HG03442 (cell line): Measurements from ENCODE around the gene NENF.
"Not testable (repeated sequence)": the region's sequence is repeated elsewhere in the genome, so short reads cannot be mapped to it uniquely, and the experiment has no call there.

Source experiments
- ATAC-seq: cut with Tn5 transposase; IDR thresholded peaks from one replicate; pipeline ENCODE4 v1.9.1; 2021; ENCODE audit warnings: mild to moderate bottlenecking, moderate library complexity; ENCODE audit not compliant: unreplicated experiment

NENF gene

DNA sequence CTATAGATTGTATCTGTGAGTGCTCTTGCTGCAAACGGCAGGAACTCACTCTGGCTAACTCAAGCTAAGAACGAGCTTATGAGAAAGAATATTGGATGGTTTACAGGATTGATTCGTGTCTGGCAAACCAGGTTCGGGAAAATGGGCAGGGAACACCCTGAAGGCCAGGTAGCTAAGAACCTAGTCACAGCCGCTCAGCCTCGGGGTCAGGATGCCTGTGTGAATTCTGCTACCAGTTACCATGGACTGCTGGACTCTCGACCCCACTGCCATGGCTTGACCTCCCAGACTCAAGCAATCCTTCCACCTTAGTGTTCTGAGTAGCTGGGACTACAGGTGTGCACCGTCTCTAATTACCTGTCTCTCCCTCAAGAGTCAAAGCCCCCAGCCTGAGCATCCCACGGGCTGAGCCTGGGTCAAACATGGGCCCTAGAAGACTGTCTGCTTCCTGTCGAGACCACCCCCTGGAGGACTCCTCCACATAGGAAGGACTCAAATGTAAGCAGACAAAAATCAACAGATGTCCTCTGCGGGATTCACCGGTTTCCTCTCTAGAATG, 45.8 kb downstream of the NENF start:
- no peak for ATAC-seq

DNA sequence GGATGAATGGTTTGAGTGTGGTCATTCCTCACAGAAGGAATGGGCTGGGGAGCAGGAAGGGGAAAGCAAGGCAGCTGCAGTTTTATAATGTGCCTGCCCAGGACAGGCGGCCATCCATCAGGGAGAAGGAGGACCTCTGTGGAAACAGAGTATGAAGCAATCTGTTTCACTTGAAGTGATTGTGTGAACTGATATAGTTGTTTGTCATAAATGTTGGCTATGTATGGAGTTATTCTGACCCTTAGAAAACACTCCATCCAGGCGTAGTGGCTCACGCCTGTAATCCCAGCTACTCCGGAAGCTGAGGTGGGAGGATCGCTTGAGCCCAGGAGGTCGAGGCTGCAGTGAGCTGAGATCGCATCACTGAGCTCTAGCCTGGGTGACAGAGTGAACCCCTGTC, 46.5 kb downstream of the NENF start:
- ATAC-seq, result no peak

DNA sequence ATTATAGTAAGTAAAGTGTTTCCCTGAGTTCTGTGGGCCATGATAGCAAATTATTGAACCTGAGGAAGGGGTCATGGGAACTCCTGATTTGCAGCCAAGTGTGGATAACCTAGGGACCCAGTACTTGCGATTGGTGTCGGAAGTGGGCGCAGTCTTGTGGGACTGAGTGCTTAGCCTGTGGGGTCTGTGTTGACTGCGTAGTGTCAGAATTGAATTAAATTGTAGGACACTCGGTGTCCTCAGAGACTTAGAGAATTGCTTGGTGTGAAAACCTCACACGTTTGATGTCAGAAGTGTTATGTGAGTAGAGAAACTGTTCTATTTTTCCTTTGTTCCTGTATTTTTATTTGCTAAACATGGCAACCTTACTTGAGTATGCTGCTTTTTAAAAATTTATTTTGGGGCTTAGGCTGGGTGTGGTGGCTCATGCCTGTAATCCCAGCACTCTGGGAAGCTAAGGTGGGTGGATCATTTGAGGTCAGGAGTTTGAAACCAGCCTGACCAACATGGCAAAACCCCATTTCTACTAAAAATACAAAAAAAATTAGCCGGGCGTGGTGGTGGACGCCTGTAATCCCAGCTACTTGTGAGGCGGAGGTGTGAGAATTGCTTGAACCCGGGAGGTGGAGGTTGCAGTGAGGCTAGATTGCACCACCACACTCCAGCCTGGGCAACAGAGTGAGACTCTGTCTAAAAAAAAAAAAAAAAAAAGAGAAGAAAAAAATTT, 48.2 kb downstream of the NENF start:
- ATAC-seq, result not testable (repeated sequence)

DNA sequence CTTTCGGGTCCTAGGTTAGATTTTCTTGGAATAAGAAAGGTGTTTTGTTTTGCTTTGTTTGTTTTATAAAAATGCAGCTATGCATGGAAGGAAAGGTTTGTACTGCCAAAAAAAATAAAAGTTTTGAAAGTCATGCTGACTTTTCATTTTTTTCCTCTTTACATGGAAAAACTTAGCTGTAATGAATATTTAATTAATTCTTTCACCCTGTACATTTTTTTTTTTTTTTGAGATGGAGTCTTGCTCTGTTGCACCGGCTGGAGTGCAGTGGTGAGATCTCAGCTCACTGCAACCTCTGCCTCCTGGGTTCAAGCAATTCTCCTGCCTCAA, 48.7 kb downstream of the NENF start:
- ATAC-seq, result no peak

DNA sequence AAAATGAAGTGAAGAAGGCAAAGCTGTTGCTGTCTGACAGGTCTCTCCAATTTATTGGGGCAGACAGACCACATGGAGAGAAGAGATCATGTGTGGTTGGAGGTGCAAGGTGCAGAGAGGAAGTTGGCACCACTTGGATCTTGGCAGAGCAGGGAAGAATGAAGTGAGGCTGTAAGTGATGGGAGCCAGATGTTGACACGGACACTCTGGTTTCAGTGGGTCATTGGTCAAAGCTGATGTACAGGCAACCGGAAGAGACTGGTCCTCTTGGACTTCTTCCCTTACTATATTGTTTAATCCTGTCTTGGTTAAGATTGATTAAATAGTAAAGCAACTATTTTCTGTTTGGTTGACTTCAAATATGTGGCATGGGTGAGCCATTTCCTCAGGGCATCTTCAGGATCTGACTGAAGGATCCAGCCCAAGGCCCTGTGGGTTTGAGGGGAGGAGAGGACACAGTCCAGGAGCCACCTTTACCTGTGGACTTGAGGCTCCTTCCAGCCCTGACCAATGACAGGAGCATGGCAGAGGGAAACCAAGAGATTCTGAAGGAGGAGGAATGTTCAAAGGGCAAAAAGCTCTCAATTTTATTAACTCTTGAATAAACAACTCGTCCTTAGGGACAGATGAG, 49.4 kb downstream of the NENF start:
- no peak for ATAC-seq

DNA sequence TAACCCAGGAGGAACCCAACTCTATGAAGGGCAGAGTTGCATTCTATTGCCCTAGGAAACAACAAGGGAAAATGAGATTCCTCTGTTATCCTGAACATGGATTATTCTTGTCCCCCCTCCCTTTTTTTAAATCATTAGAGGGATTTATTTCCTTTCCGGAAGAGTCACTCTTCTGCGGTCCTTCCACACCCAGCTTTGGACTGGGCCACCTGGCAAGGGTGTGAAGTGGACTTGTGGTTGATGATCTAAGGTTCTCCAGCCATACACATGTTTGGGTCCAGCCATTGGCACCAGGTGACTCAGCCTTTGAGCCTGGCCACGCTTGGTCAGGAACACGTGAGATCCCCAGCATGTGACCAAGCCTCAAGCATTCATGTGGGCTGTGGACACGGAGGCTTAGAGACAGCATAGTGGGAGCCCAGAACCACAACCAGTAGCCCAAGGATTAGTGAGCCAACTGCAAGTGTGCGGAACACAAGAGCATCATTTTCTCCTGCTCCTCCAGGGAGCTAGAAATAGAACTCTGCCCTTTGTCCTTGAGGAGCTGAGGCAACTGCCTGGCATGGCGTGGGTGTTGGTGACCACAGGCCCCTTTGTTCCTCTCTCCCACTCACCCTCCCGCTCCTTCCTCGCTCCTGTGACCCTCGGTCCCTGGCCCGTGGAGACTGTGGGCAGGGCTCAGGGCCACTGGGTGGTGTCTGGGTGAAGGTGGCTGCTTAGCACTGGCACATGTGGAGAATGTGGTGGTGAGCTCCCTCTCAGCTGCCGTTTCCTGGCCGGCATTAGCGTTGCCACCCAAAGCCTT, 50.1 kb downstream of the NENF start:
- no peak for ATAC-seq

DNA sequence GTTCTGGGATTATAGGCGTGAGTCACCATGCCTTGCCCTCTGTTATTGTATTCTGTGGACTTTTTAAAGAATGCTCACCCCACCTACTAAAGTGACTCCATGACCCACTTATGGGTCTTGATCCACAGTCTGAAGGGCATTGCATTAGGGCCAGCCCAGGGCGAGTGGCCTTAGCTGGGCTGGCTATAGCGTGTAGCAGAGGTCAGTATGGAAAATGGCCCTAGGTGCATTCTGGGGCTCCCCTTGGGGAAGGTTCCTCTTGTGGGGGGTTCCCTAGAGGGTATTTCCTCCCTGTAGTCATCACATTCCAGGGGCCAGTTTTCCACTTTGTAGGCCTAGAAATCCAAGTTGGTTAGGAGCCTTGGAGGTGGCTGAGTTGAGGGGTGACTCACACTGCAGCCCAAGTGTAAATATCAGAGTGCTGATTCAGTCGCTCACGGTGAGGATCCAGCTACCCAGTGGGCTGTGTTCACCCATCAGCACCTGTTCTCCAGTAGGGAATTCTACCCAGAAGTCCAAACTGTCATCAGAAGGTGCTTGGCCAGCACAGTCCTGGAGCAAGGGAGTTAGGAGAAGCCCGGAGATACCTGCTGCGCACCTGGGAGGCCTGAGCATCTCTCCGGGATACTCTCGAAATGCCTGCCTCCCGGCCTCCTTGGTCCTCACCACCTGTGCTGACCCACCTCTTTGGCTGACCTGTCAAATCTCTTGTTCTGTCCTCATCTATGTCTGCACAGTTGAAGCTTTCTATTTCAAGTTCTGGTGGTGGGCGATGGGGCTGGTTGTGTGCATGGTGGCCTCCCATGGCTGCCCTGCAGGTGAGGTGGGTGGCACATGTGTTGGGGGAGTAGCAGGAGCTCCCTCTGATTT, 52.2 kb downstream of the NENF start:
- ATAC-seq, result no peak

DNA sequence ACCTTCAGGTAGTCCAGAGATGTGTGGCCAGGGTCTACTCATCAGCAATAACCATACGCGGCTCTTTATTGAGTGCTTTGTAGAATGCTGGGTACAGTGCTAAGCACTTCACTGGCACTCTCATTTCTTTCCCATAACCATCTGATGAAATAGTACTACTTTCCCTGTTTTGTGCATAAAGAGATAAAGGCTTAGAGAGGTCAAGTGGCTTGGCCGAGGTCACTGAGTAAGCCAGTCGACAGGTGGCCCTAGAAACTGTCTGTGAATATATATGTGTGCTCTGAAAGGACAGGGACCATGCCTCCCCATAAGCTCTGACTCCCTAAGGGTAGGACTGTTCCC, 52.8 kb downstream of the NENF start:
- no peak for ATAC-seq

DNA sequence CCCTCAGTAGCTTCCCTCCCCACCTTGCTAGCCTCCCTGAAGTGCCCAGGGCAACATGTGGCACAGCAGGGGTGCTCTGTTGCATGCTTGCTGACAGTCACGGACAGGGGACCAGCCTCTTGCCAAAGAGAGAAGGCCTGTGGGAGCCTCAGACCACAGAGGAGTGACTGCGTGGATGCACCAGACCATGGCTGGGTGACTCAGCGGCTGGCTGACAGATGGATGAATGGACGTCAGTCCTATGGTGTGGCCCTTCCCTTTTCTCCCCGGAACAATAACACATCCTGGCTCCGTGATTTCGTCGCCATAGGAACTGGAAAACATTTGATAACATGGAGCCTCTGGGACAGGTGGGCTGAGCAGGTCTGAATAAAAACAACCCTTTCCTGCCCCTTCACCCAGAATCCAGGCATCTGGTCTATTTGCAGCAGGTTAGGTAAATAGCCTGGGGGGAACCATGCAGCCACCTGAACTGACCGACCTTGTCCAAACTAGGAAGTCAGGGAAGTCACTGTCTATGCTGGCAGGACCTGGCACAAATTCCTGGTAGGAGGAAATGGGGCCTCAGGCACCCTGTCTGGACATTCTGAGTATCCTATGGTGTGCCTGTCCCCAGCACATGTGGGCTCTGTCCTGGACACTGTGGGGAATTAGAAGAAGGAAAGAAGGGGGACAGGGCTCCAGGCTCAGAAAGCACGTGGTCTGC, 53.3 kb downstream of the NENF start:
- ATAC-seq, result peak; percentile 54

DNA sequence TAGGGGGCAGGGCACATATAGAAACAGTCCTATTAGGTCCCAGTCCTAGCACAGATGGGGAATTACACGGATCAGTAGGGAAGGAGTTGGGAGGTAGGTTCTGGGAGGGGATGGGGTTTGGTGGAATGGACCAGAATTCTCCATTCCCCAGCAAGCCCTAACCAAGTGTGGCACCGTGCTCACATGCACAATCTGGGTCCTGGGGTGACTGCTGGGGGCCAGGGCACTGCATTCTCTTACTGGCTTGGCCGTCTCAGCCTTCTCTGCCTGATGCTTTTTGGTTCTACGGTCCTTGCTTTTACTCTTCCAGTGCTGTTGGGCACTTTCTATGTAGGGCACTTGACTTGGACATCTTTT, 53.9 kb downstream of the NENF start:
- no peak for ATAC-seq

DNA sequence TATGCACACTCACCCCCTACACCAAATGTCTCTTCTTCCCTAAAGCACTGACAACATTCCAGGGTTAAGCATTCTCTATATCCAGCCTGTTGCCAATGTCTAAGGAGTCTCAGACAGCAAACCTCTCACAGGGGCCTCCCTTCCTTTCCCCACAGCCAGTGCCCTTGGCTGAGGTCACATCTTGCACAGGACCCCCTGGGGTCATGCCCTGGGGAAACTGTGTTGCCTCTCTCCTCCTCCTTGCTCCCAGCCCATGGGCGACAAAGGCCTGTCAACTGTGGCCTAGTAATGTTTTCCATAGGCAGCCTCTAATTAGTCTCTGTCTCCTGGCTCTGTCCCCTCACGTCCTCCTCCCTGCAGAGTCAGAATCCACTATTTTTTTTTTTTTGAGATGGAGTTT, 54.6 kb downstream of the NENF start:
- ATAC-seq, result no peak

DNA sequence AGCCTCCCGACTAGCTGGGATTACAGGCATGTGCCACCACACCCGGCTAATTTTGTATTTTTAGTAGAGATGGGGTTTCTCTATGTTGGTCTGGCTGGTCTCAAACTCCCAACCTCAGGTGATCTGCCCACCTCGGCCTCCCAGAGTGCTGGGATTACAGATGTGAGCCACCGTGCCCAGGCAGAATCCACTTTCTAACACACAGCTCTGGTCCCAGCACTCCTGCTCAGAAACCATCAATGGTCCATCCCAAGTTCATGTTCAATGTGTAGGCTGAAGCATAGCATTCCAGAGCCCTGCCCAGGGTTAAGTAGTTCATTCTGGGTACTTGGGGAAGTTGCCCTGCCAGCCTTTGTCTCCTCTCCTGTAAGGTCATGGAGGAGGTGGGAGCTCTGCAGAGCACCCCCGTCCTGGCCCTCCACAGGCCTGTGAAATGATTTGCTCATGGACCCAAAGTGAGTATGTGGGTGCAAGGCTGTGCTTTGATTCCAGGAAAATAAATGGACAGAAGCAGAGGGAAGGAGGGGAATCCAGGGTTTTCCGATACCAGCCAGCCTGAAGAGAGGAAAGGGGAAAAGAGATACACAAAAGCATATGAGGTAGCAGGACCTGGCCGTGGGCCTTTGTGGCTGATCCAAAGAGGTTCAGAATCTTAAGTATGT, 55.2 kb downstream of the NENF start:
- no peak for ATAC-seq

DNA sequence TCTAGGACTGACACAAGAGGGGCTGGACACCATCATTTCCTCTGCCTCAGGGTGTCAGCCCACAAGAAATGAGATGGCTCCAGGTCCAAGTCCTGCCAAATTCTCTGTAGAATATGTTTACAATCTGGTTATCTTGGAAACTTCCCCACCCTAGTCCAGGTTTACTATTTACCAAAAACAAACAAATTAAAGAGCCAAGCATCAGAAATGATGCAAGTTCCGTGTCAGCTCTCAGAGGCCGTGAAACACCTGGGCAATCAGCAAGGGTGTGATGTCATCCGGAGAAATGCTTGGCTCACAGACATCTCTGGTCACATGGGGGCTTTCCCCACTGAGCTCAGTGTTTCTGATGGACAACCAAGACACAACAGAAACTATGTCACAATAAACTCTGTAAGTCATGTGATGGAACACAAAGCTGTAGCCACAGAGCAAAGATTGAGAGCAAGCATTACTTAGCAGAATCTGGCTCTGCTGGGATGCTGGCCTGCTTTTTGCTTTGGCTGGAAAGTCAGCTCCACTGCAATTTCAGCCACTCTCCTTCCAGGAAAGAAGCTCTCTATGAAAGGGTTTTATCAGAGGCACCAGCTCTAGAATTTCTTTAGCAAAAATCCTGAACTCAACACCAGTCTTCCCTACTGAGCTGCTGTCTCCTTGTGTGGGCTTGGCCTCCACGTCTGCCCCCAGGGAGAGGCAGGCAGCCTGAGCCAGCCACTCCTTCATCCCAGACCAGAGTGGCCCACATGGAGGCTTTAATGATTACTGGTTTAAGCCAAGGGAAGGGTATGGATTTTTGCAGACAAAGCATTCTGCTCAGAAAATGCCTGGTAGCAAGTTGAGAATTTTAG, 55.9 kb downstream of the NENF start:
- peak; percentile 80 for ATAC-seq

DNA sequence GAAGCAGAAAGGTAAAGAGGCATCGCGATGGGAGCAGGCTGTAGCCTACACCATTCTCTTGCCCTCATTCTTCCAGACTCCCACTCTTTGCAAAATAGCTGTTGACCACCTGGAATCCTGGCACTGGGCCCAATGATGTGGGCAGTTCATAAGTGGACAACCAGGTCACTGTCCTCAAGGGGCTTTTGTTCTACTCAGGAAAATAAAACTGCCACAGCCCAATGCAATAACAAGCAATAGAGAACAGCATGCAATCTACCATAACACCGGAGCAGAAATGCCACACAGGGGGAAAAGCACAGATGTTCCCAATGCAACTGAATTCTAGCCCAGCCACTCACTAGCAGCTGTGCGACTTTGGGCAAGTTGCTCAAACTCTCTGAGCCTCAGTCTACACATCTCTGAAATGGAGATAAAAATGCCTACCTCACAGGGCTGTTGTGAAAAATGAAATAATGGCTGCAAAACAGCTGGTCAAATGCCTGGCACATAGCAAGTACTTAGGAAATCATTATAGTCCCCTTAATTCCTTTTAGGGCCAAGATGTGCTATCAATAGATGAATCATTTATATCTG, 56.7 kb downstream of the NENF start:
- ATAC-seq, result no peak

DNA sequence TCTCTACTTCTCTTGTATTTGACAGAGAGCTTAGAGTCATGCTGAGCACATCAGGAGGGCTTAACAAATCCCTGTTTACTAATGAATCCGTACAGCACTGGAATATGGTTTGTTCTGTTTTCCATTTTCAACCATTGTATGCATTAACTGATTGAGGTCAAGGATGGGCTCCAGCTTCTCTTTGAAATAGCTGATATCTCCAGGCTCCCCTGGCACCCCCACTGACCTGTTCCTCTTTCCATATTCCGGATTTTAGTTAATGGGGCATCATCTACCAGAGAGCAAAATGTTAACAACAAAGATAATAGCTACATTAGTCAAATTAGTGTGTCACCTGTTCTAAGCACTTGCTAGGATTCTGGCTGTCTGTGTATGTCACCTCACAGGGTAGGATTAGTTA, 57.6 kb downstream of the NENF start:
- ATAC-seq, result no peak

DNA sequence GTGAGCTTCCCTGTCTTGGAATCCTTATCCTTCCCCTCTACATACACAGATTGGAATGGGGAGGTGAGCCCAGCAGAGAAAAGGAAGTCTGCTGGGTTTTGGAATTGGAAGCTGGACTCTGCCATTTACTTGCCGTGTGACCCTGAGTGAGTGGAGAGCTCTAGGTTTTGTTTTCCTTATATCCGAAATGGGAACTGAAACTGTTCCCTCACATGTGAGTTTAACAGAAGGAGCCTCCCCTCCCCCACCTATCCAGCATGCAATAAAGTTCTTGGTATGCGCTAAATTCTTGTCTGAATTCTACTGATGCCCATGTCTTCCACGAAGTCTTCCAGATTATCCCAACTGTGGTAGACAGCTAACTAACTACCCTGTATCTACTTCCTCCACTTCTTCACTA, 58.7 kb downstream of the NENF start:
- ATAC-seq, result no peak
